ENCODE data around the gene PSMD1.

DNA sequence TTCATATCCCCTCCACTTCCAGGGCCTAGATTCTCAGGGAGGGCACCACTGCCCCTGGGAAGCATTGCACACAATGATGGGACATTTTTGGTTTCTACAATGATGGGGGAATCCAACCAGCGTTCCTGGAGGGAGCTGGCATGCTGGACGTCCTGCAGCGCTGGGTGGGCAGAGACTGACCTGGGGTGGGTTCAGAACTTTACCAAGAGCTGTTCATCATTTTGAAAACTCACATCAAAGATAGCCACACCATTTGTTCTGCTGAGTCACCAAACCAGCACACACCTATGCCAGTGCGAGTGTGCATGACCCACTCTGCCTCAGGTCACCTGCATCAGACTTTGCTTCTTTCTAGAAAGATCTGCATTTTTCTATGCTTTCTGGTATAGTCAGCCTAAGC is 127.7 kb downstream of the PSMD1 start:
- TF ChIP-seq, protein P1, sequence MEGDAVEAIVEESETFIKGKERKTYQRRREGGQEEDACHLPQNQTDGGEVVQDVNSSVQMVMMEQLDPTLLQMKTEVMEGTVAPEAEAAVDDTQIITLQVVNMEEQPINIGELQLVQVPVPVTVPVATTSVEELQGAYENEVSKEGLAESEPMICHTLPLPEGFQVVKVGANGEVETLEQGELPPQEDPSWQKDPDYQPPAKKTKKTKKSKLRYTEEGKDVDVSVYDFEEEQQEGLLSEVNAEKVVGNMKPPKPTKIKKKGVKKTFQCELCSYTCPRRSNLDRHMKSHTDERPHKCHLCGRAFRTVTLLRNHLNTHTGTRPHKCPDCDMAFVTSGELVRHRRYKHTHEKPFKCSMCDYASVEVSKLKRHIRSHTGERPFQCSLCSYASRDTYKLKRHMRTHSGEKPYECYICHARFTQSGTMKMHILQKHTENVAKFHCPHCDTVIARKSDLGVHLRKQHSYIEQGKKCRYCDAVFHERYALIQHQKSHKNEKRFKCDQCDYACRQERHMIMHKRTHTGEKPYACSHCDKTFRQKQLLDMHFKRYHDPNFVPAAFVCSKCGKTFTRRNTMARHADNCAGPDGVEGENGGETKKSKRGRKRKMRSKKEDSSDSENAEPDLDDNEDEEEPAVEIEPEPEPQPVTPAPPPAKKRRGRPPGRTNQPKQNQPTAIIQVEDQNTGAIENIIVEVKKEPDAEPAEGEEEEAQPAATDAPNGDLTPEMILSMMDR (IDR thresholded peaks at IDR 0.05) = no peak
- TF ChIP-seq POLR2A (IDR thresholded peaks at IDR 0.05) = no peak
